Activated naive CD4-positive, alpha-beta T cell treated with anti-CD3 and anti-CD28 coated beads for 36 hours (primary cell): ENCODE data around the gene CDK4. TPM values are rescaled to one million over a fixed set of nuclear protein-coding genes. Genes with fewer than 3 reads are reported as not detected.

Source experiments
- CTCF ChIA-PET: fragments of 350-600 bp; sonication (Branson Sonifier 250); formaldehyde crosslinking; loops from one replicate; lab custom pipeline; 2021; ENCODE audit warnings: antibody characterized with exemption; lab: Charles Lee
- DNase-seq: peaks from one replicate; pipeline ENCODE4 v3.0.0-alpha.2; 2020
- H3K27ac Mint-ChIP-seq: one replicate; pipeline ENCODE4 v1.8.0; 2021; ENCODE audit warnings: mild to moderate bottlenecking, mixed read lengths
- H3K27me3 Mint-ChIP-seq: one replicate; pipeline ENCODE4 v1.8.0; 2021; ENCODE audit warnings: low read depth, mixed read lengths
- H3K36me3 Mint-ChIP-seq: one replicate; pipeline ENCODE4 v1.8.0; 2021; ENCODE audit warnings: low read depth, mixed read lengths
- H3K4me1 Mint-ChIP-seq: one replicate; pipeline ENCODE4 v1.8.0; 2021; ENCODE audit warnings: low read depth, mixed read lengths
- H3K4me3 Mint-ChIP-seq: one replicate; pipeline ENCODE4 v1.8.0; 2021; ENCODE audit warnings: mild to moderate bottlenecking, moderate library complexity, mixed read lengths
- H3K9me3 Mint-ChIP-seq: one replicate; pipeline ENCODE4 v1.8.0; 2021; ENCODE audit warnings: mixed read lengths
- intact Hi-C: fragments of 100-400 bp; cut with micrococcal nuclease; formaldehyde crosslinking; loops from one replicate; pipeline ENCODE4 v1.15.1; 2023
- total RNA-seq, 2 experiments: library from RNA; stranded (reverse); gene quantifications; one replicate each; pipeline ENCODE4 v1.2.3, GENCODE V29; 2021

CDK4 gene
- total RNA-seq, 2 experiments from 2014 or later: 194 to 202 TPM

DNA sequence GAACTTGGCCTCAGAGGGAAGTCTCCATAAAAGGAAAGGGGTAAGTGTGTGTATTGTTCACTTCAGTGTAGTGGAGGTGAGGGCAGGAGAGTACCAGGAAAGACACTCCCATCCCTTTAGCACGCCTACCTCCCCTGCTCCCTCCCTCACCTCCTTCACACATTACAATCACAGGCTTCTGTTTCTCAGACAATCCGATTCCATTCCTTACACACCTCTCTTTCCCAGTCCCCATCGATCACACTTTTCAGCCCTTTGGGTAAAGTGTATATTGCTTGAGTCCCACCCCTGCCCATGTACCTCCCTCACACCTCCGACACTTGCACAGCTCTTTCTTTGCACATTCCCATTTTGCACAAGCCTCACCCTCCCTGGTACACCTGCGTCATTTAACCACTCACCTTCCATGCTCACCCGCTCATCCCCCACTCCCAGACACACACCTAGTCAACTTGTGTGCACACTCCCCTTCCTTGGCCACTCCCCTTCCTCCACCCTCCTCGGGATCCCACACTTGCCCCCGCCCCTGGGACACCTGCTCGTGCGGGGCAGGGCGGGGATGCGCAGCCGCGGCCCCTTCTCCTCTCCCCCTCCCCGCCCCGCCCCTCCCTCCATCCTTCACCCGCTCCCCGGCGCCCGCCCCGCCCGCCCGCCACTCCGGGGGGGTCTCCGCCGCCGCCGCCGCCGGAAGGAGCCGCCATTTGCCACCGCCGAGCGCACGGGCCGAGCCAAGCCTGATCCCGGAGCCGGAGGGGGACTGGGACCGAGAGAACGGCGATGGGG, 2.5 kb upstream of the CDK4 start, which contains the start of gene MARCHF9:
Gene MARCHF9 (plus strand): TSS at position 693 of the 783 bp plus-strand sequence. CDS start 426 bp downstream, outside the sequence.
- no peaks in the 10 kb centered on the region for H3K9me3 Mint-ChIP-seq
- H3K36me3 Mint-ChIP-seq: peaks cover 30% of the 10 kb centered on the region
- peak within 1 kb of the TSS; percentile 81 for H3K4me3 Mint-ChIP-seq
- H3K27me3 Mint-ChIP-seq: no peaks in the 10 kb centered on the region
- peak within 1 kb of the TSS; percentile 38 for H3K27ac Mint-ChIP-seq
- DNase-seq: peak; percentile 89
- intact Hi-C loops: loop anchor here (2.0 to 5.0 kb wide), 3 partner anchors 14 to 1842 kb away; partner anchors contain the start of gene SLC16A7
- H3K4me1 Mint-ChIP-seq: peaks cover 61% of the 10 kb centered on the region
- CTCF ChIA-PET: interaction anchor here (0.7 to 3.4 kb wide), 4 partner anchors 11 to 83 kb away, joined by 3 to 42 read pairs (median 5); partner anchors contain the start of genes CYP27B1 and TSFM

DNA sequence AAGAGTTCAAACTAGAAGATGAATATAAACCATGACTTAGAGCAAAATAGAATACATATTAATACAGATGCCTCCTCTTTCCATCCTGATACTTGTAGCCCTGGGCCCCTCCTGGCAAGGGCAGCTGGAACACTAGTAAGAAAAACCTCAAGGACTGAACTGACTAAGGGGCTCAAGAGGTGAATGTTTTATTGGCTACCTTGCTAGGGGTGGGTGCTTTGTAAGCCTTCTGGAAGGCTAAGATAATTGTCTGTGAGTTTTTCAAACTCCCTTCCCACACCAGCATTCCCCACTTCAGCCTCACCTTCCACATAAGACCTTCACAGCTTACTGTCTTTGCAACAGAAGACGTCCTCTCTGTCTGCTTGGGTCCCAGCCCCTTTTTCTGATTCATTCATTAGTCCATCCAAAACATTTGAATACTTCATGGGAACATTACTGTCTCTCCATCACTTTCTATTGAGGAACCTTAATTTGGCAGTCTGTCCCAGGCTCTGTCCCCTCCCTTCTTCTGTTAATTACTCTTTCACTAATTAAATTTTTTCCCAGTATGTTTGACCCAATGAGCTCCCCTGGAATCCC, 1.7 kb upstream of the CDK4 start:
- no peaks in the 10 kb centered on the region for H3K27me3 Mint-ChIP-seq
- H3K4me1 Mint-ChIP-seq: peaks cover 57% of the 10 kb centered on the region
- intact Hi-C loops: loop anchor here (2.0 to 5.0 kb wide), 4 partner anchors 13 to 1843 kb away; partner anchors contain the start of gene SLC16A7
- H3K4me3 Mint-ChIP-seq: peak overlapping the region; percentile 78
- no peaks in the 10 kb centered on the region for H3K9me3 Mint-ChIP-seq
- H3K36me3 Mint-ChIP-seq: peaks cover 36% of the 10 kb centered on the region
- DNase-seq: no peak
- H3K27ac Mint-ChIP-seq: peak overlapping the region; percentile 38
- CTCF ChIA-PET: interaction anchor here (0.7 to 3.4 kb wide), 3 partner anchors 12 to 29 kb away, joined by 3 to 42 read pairs (median 3); partner anchors contain the start of genes CYP27B1 and TSFM

DNA sequence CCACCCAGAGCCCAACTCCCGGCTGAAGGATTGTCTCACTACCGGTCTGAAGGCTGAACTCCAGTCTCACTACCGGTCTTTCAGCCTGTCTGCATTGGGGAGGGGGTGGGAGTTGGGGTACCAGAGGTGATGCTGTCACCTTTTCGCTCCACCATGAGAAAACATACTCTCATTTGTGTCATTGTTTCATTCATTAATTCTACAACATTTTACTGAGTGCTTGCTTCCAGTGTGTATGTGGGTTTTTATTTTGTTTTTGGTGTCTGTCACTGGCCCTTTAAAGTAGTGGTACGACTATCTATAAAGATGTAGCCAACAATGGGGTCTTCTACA, 524 bp upstream of the CDK4 start:
- no peak for DNase-seq
- peaks cover 52% of the 10 kb centered on the region for H3K4me1 Mint-ChIP-seq
- H3K4me3 Mint-ChIP-seq: peak overlapping the region; percentile 100
- no peaks in the 10 kb centered on the region for H3K9me3 Mint-ChIP-seq
- intact Hi-C loops: loop anchor here (1.0 to 5.0 kb wide), 9 partner anchors 8 to 515 kb away; partner anchors contain the start of genes ATP23, EEF1AKMT3, MBD6 and METTL1
- peak overlapping the region; percentile 99 for H3K27ac Mint-ChIP-seq
- H3K36me3 Mint-ChIP-seq: peaks cover 39% of the 10 kb centered on the region
- CTCF ChIA-PET: interaction anchor here (0.9 kb wide), 1 partner anchor 11 kb away, joined by 4 read pairs; no protein-coding TSS in a partner anchor
- H3K27me3 Mint-ChIP-seq: no peaks in the 10 kb centered on the region

DNA sequence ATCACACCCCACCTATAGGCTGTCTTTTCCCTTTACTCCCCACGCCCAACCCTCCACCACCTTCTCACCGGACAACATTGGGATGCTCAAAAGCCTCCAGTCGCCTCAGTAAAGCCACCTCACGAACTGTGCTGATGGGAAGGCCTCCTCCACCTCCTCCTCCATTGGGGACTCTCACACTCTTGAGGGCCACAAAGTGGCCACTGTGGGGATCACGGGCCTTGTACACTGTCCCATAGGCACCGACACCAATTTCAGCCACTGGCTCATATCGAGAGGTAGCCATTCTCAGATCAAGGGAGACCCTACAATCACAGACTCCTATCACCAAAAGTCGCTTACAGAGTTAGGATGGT, 700 bp downstream of the CDK4 start:
- Mint-ChIP-seq H3K4me1 (peaks cover 45% of the 10 kb centered on the region), H3K36me3 (peaks cover 38% of the 10 kb centered on the region), H3K4me3 (peak overlapping the region; percentile 100), H3K9me3 (no peaks in the 10 kb centered on the region), H3K27ac (peak overlapping the region; percentile 99), H3K27me3 (no peaks in the 10 kb centered on the region)
- no peak for DNase-seq
- CTCF ChIA-PET: no interaction called here
- intact Hi-C loops: loop anchor here (1.0 to 5.0 kb wide), 2 partner anchors 273 to 514 kb away; a partner anchor contains a TSS

DNA sequence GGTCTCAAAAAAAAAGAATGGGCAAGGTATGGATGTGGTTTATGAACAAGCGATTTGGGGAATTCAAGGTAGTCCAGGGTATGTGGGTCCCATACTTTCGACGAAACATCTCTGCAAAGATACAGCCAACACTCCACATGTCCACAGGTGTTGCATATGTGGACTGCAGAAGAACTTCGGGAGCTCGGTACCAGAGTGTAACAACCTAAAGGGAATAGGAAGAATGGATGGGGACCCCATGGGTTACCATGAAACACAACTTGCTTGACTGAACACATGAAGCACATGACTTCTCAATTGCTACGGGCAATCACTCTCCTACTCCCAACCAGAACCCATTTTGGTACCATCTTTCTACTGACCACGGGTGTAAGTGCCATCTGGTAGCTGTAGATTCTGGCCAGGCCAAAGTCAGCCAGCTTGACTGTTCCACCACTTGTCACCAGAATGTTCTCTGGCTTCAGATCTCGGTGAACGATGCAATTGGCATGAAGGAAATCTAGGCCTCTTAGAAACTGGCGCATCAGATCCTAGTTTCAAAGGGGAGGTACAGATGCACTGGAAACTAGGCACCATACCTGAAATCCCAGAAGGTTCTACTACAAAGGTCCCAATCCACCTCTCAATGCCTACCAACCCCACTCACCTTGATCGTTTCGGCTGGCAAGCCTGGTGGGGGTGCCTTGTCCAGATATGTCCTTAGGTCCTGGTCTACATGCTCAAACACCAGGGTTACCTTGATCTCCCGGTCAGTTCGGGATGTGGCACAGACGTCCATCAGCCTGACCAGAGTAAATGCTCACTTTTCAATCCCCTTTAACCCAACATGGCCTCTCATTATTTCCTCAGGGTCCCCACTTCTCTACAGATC, 1.3 kb downstream of the CDK4 start:
- Mint-ChIP-seq H3K9me3 (no peaks in the 10 kb centered on the region), H3K4me3 (peak overlapping the region; percentile 100), H3K27me3 (no peaks in the 10 kb centered on the region), H3K27ac (peak overlapping the region; percentile 99), H3K36me3 (peaks cover 41% of the 10 kb centered on the region), H3K4me1 (peaks cover 46% of the 10 kb centered on the region)
- no peak for DNase-seq
- intact Hi-C loops: loop anchor here (1.0 to 5.0 kb wide), 2 partner anchors 272 to 513 kb away; a partner anchor contains a TSS
- CTCF ChIA-PET: interaction anchor here (1.1 to 1.9 kb wide), 3 partner anchors 8 to 10 kb away, joined by 3 to 5 read pairs (median 5); no protein-coding TSS in a partner anchor

DNA sequence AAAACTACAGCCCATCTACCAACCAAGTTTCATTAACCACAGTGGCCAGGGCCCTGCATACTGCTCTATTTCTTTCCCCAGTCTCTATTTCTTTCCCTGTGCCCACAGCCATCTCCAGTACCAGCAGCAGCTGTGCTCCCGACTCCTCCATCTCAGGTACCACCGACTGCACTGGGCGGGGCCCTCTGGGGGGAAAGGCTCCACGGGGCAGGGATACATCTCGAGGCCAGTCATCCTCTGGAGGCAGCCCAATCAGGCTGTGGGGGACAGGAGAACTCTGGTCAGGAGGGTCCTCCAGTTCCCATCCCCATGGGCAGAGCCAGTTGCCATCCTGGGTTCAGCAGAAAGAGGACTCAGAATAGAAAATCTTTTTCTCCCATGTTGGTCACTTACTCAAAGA, 3.0 kb downstream of the CDK4 start:
- Mint-ChIP-seq H3K4me1 (peaks cover 55% of the 10 kb centered on the region), H3K4me3 (no peak overlapping the region), H3K27ac (no peak overlapping the region), H3K9me3 (no peaks in the 10 kb centered on the region), H3K36me3 (peaks cover 50% of the 10 kb centered on the region), H3K27me3 (no peaks in the 10 kb centered on the region)
- CTCF ChIA-PET: interaction anchor here (1.9 kb wide), 1 partner anchor 10 kb away, joined by 5 read pairs; no protein-coding TSS in a partner anchor
- no peak for DNase-seq
- intact Hi-C loops: no loop called here

DNA sequence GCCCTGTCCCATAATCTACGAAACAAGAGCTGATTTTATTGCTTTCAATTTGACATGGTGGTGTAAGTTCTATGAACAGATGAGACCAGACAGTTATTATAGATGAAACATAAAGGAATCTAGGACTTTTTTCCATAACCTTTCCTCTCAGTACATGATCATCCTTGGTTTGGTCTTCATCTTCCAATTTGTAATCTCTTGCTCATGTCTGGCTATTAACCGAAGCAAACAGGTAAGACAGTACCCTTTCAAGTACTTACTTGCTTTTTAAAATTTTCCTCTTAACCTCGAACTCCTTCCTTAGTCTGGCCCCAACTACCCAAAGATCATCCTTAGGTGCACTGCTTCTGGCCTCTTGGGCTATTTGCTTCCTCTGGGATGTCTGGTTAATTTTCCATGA, 6.1 kb downstream of the CDK4 start:
- no peaks in the 10 kb centered on the region for H3K9me3 Mint-ChIP-seq
- DNase-seq: no peak
- CTCF ChIA-PET: interaction anchor here (1.9 kb wide), 1 partner anchor 11 kb away, joined by 8 read pairs; no protein-coding TSS in a partner anchor
- H3K27me3 Mint-ChIP-seq: no peaks in the 10 kb centered on the region
- H3K4me1 Mint-ChIP-seq: peaks cover 42% of the 10 kb centered on the region
- H3K4me3 Mint-ChIP-seq: peak overlapping the region; percentile 85
- intact Hi-C loops: no loop called here
- H3K27ac Mint-ChIP-seq: peak overlapping the region; percentile 94
- peaks cover 39% of the 10 kb centered on the region for H3K36me3 Mint-ChIP-seq

DNA sequence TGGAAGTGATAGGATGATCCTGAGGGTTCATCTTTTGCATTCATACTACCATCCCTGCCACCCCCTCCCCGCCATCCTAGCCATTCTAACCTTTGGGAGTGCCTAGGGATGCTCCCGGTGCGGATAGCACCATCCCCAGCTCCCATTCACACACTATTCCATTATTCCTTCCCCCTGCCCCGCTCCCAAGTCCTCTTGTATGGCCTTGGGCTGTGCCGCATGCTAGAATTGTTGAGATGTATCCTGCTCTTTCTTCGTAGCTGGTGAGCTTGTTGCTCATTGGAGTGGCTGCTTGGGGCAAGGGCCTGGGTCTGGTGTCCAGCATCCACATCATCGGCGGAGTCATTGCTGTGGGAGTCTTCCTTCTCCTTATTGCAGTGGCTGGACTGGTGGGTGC, 6.6 kb downstream of the CDK4 start:
- DNase-seq: no peak
- Mint-ChIP-seq H3K27ac (peak overlapping the region; percentile 94), H3K36me3 (peaks cover 36% of the 10 kb centered on the region), H3K9me3 (no peaks in the 10 kb centered on the region), H3K4me3 (peak overlapping the region; percentile 85), H3K4me1 (peaks cover 42% of the 10 kb centered on the region), H3K27me3 (no peaks in the 10 kb centered on the region)
- CTCF ChIA-PET: interaction anchor here (0.6 to 2.3 kb wide), 6 partner anchors 11 to 285 kb away, joined by 3 to 8 read pairs (median 5); partner anchors contain the start of gene OS9
- intact Hi-C loops: loop anchor here (2.0 kb wide), 1 partner anchor 267 kb away; the partner anchor contains the start of gene ARHGAP9

DNA sequence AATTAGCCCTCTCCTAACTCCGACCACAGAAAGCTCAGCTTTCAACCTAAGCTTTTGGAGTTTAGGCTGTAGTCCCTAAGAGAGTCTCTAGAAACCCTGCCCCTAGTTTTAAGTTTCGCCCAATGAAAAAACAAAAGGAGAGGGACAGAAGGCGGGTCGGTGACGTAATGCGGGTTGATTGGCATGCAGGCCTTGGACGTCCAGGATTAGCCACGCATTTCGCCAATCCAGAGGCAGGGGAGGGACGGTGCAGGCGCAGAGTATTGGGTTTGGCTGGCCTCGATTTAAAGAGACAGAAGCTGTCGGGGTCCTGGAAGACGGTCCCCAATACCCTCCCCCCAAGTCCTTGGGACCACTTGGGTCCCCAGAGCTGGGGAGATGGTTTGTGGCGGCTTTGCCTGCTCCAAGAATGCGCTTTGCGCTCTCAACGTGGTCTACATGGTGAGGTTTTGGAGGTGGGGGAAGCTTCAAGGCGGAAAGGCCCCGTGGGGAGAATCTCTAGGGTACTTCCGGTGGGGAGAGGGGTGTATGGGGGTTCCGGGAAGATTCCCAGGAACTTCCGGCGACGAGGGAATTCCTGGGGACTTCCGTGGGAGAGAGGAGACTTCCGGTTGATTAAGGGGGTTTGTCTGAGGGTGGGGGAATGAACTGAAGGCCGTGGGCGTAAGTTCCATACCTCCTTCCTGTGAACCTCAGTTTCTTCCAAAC, 7.2 kb downstream of the CDK4 start, which contains the start of gene TSPAN31:
Gene TSPAN31 (plus strand): TSS at position 263 of the 708 bp plus-strand sequence. CDS start 116 bp downstream, at position 379.
- peak; percentile 99 for DNase-seq
- intact Hi-C loops: loop anchor here (1.0 to 5.0 kb wide), 3 partner anchors 7 to 503 kb away; partner anchors contain the start of genes ARHGAP9 and CDK4
- peaks cover 32% of the 10 kb centered on the region for H3K36me3 Mint-ChIP-seq
- peak within 1 kb of the TSS; percentile 94 for H3K27ac Mint-ChIP-seq
- CTCF ChIA-PET: interaction anchor here (0.6 to 2.3 kb wide), 7 partner anchors 12 to 285 kb away, joined by 3 to 8 read pairs (median 4); partner anchors contain the start of gene OS9
- no peaks in the 10 kb centered on the region for H3K9me3 Mint-ChIP-seq
- H3K4me3 Mint-ChIP-seq: peak within 1 kb of the TSS; percentile 85
- H3K4me1 Mint-ChIP-seq: peaks cover 40% of the 10 kb centered on the region
- H3K27me3 Mint-ChIP-seq: no peaks in the 10 kb centered on the region

DNA sequence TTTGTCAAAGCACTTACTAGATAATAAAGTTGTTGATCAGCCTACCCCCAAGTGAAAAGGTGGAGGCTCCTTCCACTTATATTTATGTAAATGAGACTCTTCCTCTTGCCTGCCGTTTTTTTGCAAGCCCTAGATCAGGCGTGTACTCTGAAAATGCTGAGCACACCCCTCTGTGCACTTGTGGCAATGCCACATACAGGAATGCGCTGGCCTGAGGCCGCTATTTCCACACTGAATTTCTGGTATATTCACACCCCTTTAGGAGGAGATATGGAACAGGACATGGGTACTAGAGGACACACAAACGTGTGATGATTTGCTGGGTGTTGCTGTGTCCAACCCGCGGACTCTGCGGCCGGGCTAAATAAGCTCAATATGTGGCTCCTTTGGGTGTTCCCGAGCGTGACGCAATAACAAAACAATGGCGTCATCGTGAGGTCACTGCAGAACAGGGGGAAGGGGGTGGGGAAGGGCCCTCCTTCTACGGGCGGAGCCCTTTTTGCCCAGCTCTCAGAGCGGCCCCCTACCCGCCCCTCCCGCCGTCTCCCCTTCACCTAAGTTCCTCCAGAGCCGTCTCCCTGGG, 7.8 kb downstream of the CDK4 start:
- Mint-ChIP-seq H3K27me3 (no peaks in the 10 kb centered on the region), H3K4me3 (peak overlapping the region; percentile 85), H3K9me3 (no peaks in the 10 kb centered on the region), H3K36me3 (peaks cover 30% of the 10 kb centered on the region), H3K4me1 (peaks cover 46% of the 10 kb centered on the region), H3K27ac (peak overlapping the region; percentile 94)
- intact Hi-C loops: loop anchor here (1.0 to 5.0 kb wide), 3 partner anchors 8 to 502 kb away; partner anchors contain the start of genes ARHGAP9 and CDK4
- peak; percentile 91 for DNase-seq
- CTCF ChIA-PET: interaction anchor here (0.8 to 4.0 kb wide), 7 partner anchors 12 to 284 kb away, joined by 3 to 21 read pairs (median 6); partner anchors contain the start of gene OS9
